GM12891 (cell line): ENCODE measurements around the gene DNAJC15.

ENCODE experiments used
- PAX5 ChIP-seq: IDR thresholded peaks from 2 replicates; pipeline ENCODE4 v1.6.1; 2011; ENCODE audit warnings: low read length, moderate library complexity, mild to moderate bottlenecking; ENCODE audit not compliant: insufficient read depth, severe bottlenecking
- POLR2A ChIP-seq: IDR thresholded peaks from 2 replicates; pipeline ENCODE4 v1.6.1; 2011; ENCODE audit warnings: low read depth, low read length, control low read depth
- POLR2AphosphoS5 ChIP-seq: IDR thresholded peaks from 2 replicates; pipeline ENCODE4 v1.6.1; 2011; ENCODE audit warnings: low read depth, low read length, control low read depth
- SPI1 ChIP-seq: IDR thresholded peaks from 2 replicates; pipeline ENCODE4 v1.6.1; 2011; ENCODE audit warnings: low read depth, low read length, control low read depth
- TAF1 ChIP-seq: IDR thresholded peaks from 2 replicates; pipeline ENCODE4 v1.6.1; 2011; ENCODE audit warnings: low read depth, low read length, control low read depth

DNA sequence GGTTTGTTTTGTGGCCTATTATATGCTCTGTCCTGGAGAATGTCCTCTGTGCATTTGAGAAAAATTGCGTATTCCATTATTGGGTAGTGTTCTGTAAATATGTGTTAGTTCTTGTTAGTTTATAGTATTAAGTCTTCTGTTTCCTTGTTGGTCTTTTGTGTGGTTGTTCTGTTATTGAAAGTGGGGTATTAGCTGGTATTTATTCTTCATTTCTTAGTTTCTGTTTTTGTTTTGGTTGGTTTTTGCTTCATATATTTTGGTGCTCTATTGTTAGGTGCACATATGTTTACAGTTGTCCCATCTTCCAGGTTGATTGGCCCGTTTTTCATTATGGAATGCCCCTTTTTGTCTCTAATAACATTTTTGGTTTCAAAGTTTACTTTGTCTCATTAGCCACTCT, 77.3 kb downstream of the DNAJC15 start:
- TF ChIP-seq SPI1 (no peak), POLR2AphosphoS5 (no peak), TAF1 (no peak), POLR2A (no peak), PAX5 (no peak)
